Erythroblast (primary cell): ENCODE data around the gene DIPK2B.
A peak's percentile ranks its signal among the peaks of the same experiment; 100 is the strongest.

Experiments used
- DNase-seq, 2 experiments: peaks; one replicate each; lab custom pipeline; 2025; lab: John Stamatoyannopoulos, UW
- GATA1 ChIP-seq: IDR thresholded peaks from 2 replicates; pipeline ENCODE4 v1.6.1; 2011; ENCODE audit warnings: low read depth, mild to moderate bottlenecking, control low read depth, low read length, moderate library complexity
- POLR2A ChIP-seq: IDR thresholded peaks from 2 replicates; pipeline ENCODE4 v1.6.1; 2011; ENCODE audit warnings: mild to moderate bottlenecking, low read length

Gene DIPK2B

DNA sequence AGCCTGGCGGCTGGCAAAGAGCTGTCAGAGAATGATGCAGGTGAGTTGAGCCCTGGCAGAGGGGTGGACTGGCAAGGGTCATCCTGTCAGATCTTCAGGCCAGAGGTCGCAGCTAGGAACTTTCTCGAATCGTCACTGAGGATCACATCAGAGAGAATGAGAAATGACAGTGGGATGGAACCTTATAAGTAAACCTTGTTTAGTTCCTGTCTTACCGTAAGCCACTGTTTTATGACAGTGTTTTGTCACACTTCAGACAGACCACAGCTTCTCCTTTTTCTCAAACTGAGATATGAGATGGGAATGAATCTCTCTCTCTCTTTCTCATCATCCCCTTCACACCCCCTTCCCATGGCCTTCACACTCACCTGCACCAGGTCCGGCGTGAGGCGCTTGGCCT, 9.3 kb downstream of the DIPK2B start:
- DNase-seq, result no peak
- TF ChIP-seq POLR2A, result no peak
- TF ChIP-seq GATA1, result no peak

DNA sequence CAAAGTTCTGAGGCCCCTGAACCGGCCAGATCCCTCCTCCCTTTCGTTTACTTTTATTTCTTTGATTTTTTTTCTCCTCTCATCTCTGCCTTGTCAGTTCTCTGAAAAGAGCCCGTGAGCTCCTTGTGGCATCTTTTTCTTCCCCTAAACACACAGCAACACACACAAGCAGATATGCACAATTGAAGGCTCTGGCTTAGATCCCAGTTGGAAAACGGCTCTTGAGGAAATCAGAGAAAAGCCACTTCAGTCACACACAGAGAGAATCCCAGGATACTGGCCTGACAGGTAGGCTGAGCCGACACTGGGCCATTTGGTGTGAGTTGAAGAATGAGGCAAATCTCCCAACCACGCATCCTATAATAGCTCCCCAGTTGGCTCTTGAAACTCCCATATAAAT, 12.9 kb downstream of the DIPK2B start:
- TF ChIP-seq GATA1, result no peak
- TF ChIP-seq POLR2A, result no peak
- DNase-seq, result no peak

- TF ChIP-seq POLR2A (no peak), GATA1 (no peak)
- peak in 1 of 2 experiments; percentile 13 for DNase-seq
Observed at GRCh38 chrX:45186643-45187026, 14.0 kb downstream of the DIPK2B start.

GRCh38 chrX:45184211-45184610, 16.5 kb downstream of the DIPK2B start:
- no peak for DNase-seq
- TF ChIP-seq GATA1 (no peak), POLR2A (no peak)

DNA sequence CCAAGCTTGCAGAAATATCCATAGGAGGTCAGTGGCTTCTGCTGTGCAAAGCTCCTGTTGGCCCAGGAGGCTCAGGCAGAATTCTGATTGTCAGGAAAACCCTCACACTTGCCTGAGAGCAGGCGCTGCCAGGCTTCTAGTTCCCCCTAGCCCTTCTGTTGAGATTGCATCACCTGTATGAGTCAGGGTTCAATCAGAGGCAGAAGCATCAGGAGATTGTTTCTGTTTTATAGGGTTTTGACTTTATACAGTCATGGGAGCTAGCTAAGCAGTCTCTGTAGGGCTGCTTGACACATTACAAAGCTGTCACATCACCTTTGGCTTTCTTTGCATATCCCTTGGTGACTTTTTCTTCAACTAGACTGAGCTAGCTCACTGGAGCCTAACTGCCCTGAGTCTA, 27.8 kb downstream of the DIPK2B start:
- TF ChIP-seq POLR2A (no peak), GATA1 (no peak)
- DNase-seq, result no peak

DNA sequence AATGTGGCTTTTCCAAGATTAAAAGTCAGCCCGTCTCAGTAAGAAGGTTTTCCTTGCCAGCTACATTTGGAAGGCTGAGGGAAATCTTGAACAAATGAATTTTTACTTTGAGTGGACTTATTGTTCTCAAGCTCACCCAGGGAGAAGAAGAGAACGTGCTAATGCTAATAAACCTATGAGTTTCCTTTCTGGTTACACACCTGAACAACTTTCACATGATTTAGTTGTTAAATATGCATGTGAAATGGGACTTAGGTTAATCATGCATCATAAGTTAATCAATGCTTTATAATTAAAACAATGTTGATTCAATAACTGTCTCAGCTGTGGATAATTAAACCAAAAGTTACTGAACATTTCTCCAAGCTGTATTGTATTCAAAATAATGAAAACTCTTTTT, 33.9 kb downstream of the DIPK2B start:
- no peak for DNase-seq
- TF ChIP-seq POLR2A (no peak), GATA1 (no peak)

GRCh38 chrX:45165726-45166125, 35.0 kb downstream of the DIPK2B start:
- TF ChIP-seq POLR2A (no peak), GATA1 (no peak)
- DNase-seq, result no peak

GRCh38 chrX:45164995-45165394, 35.7 kb downstream of the DIPK2B start:
- TF ChIP-seq POLR2A (no peak), GATA1 (no peak)
- peak in 1 of 2 experiments; percentile 62 for DNase-seq

GRCh38 chrX:45164021-45164621, 36.6 kb downstream of the DIPK2B start:
- TF ChIP-seq POLR2A (no peak), GATA1 (no peak)
- DNase-seq, result peak; percentile 32 to 51

DNA sequence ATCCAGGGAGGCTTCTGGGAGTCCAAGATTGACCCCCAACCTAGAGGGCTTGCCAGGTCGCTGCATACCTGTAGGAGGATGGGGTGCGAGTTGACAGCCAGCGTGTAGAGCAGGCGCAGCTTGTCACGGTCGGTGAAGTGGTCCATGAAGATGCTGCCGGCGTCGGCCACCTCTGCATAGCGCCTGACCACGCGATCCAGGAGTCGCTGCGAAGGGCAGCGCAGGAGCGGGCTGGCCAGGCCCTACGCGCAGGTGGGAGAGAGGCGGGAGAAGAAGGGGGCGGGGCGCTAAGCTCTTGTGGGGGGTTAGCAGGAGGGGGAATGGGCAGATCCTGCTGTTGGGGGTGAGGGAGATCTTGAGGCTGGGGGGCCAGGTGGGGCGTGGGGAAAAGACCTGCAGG, 43.0 kb downstream of the DIPK2B start:
- TF ChIP-seq POLR2A (no peak), GATA1 (no peak)

DNA sequence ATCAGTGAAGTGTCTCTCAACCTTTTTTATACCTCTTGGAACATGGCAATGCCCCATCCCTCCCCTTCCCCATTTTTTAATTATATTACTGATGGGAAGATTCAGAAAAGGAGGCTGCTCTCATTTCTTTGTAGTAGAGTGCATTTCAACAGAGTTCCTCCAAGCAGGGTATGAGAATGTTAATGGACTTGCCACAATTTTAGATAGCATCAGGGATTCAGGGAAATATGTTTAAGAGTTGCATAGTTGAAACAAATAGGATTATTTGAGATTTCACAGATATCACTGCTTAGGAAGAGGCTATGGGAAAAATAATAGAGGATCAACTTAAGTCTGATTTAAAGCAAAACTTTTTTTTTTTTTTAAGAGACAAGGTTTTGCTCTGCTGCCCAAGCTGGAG, 46.2 kb downstream of the DIPK2B start:
- DNase-seq, result no peak
- TF ChIP-seq POLR2A (no peak), GATA1 (no peak)

More for the DNA sequence above, 43.0 kb downstream of the DIPK2B start:
- no peak for DNase-seq

GRCh38 chrX:45154033-45154360, 46.7 kb downstream of the DIPK2B start:
- TF ChIP-seq POLR2A (no peak), GATA1 (no peak)
- DNase-seq, result no peak
